Measurements from ENCODE around the gene MYO7B.

- TF ChIP-seq POLR2A (IDR thresholded peaks at IDR 0.05): no peak
- TF ChIP-seq CTCF (IDR thresholded peaks at IDR 0.05): no peak
Measured at GRCh38 chr2:127619203-127619590, 83.7 kb downstream of the MYO7B start.

Measured in upper lobe of left lung (tissue), 4 donors.